IMR-90 (cell line): ENCODE data around the gene CTNNAL1. TPM values are rescaled to one million over a fixed set of nuclear protein-coding genes. Genes with fewer than 3 reads are reported as not detected.

Source experiments
- ATAC-seq: fragments of 200-7000 bp; cut with Tn5 transposase; 2 replicates; pipeline ENCODE4 v1.9.1; 2020; ENCODE audit warnings: low read depth, mild to moderate bottlenecking, moderate library complexity
- BruUV-seq: library from RNA; stranded (reverse); fragments of 400-500 nt; replicated peaks from 2 replicates; lab custom pipeline; 2021; lab: Mats Ljungman, UMichigan
- CTCF ChIA-PET: fragments of 300-600 bp; formaldehyde crosslinking; extraction: SDS; loops from one replicate; lab custom pipeline; 2021; ENCODE audit warnings: antibody characterized with exemption; lab: Yijun Ruan, JAX
- POLR2A ChIA-PET: fragments of 300-600 bp; sonication (Branson Sonifier 250); formaldehyde crosslinking; loops from one replicate; lab custom pipeline; 2022; ENCODE audit warnings: antibody characterized with exemption; ENCODE audit not compliant: unreplicated experiment; lab: Charles Lee
- DNase-seq: peaks from one replicate; pipeline ENCODE4 v3.0.0; 2013
- H2AFZ ChIP-seq: replicated peaks from 2 replicates; pipeline ENCODE3; 2013; ENCODE audit warnings: low read length, mild to moderate bottlenecking; ENCODE audit not compliant: poor library complexity
- H2AK5ac ChIP-seq: 2 replicates; pipeline ENCODE4 v1.6.1; 2013; ENCODE audit warnings: low read depth, low read length, inconsistent platforms
- H2AK9ac ChIP-seq: replicated peaks from 2 replicates; pipeline ENCODE3; 2013; ENCODE audit warnings: mild to moderate bottlenecking, low read depth, low read length, moderate library complexity; ENCODE audit not compliant: poor library complexity
- H2BK120ac ChIP-seq: 2 replicates; pipeline ENCODE4 v1.6.1; 2013; ENCODE audit warnings: low read depth, low read length, inconsistent platforms
- H2BK15ac ChIP-seq: 3 replicates; pipeline ENCODE4 v1.6.1; 2013; ENCODE audit warnings: low read depth, low read length, inconsistent platforms
- H2BK20ac ChIP-seq: 2 replicates; pipeline ENCODE4 v1.6.1; 2013; ENCODE audit warnings: low read depth, mild to moderate bottlenecking, inconsistent platforms, low read length, moderate library complexity
- H2BK5ac ChIP-seq: 2 replicates; pipeline ENCODE4 v1.6.1; 2013; ENCODE audit warnings: mild to moderate bottlenecking, low read depth, low read length, inconsistent platforms; ENCODE audit not compliant: poor library complexity, severe bottlenecking
- H3K14ac ChIP-seq: replicated peaks from 2 replicates; pipeline ENCODE4 v1.6.1; 2013; ENCODE audit warnings: low read depth, low read length, inconsistent platforms
- H3K18ac ChIP-seq: 2 replicates; pipeline ENCODE4 v1.6.1; 2013; ENCODE audit warnings: low read depth, low read length, control low read depth
- H3K23ac ChIP-seq: 2 replicates; pipeline ENCODE4 v1.6.1; 2013; ENCODE audit warnings: low read depth, low read length, inconsistent platforms
- H3K27ac ChIP-seq: 2 replicates; pipeline ENCODE4 v1.5.1; 2013; ENCODE audit warnings: mild to moderate bottlenecking, control low read depth, low read length; ENCODE audit not compliant: insufficient read depth
- H3K27me3 ChIP-seq: 2 replicates; pipeline ENCODE4 v1.6.1; 2013; ENCODE audit warnings: low read length; ENCODE audit not compliant: control insufficient read depth, insufficient read depth
- H3K36me3 ChIP-seq: 2 replicates; pipeline ENCODE4 v1.6.1; 2013; ENCODE audit warnings: low read length, mixed read lengths; ENCODE audit not compliant: control insufficient read depth, insufficient read depth
- H3K4ac ChIP-seq: 2 replicates; pipeline ENCODE4 v1.6.1; 2013; ENCODE audit warnings: low read depth, low read length, inconsistent platforms
- H3K4me1 ChIP-seq: 2 replicates; pipeline ENCODE4 v1.6.1; 2013; ENCODE audit warnings: low read length, mixed read lengths; ENCODE audit not compliant: control insufficient read depth, insufficient read depth
- H3K4me2 ChIP-seq: 2 replicates; pipeline ENCODE4 v1.6.1; 2013; ENCODE audit warnings: low read depth, mild to moderate bottlenecking, control low read depth, low read length, moderate library complexity
- H3K4me3 ChIP-seq: 2 replicates; pipeline ENCODE4 v1.5.1; 2013; ENCODE audit warnings: low read depth, mild to moderate bottlenecking, control low read depth, low read length, moderate library complexity; ENCODE audit not compliant: insufficient read depth
- H3K56ac ChIP-seq: 2 replicates; pipeline ENCODE4 v1.6.1; 2013; ENCODE audit warnings: low read length, inconsistent platforms; ENCODE audit not compliant: insufficient read depth; ENCODE audit errors: extremely low read depth
- H3K79me1 ChIP-seq, 2 experiments: 2 replicates each; pipeline ENCODE4 v1.6.1; 2013; ENCODE audit warnings: low read length in 2 of 2, inconsistent platforms in 1 of 2, low read depth in 1 of 2
- H3K9ac ChIP-seq: 2 replicates; pipeline ENCODE4 v1.6.1; 2013; ENCODE audit warnings: low read depth, low read length, control low read depth
- H3K9me1 ChIP-seq: 2 replicates; pipeline ENCODE4 v1.6.1; 2013; ENCODE audit warnings: low read length, inconsistent platforms; ENCODE audit not compliant: insufficient read depth
- H3K9me3 ChIP-seq: 2 replicates; pipeline ENCODE4 v1.6.1; 2013; ENCODE audit warnings: low read length; ENCODE audit not compliant: control insufficient read depth, insufficient read depth
- H4K20me1 ChIP-seq: 2 replicates; pipeline ENCODE4 v1.6.1; 2013; ENCODE audit warnings: low read length, inconsistent platforms; ENCODE audit not compliant: insufficient read depth
- H4K5ac ChIP-seq: 2 replicates; pipeline ENCODE4 v1.6.1; 2013; ENCODE audit warnings: mild to moderate bottlenecking, low read depth, low read length, control low read depth
- H4K8ac ChIP-seq, 2 experiments: 2 replicates each; pipeline ENCODE4 v1.6.1; 2013; ENCODE audit warnings: low read depth in 2 of 2, low read length in 2 of 2, control low read depth in 1 of 2, inconsistent platforms in 1 of 2
- H4K91ac ChIP-seq: 2 replicates; pipeline ENCODE4 v1.6.1; 2013; ENCODE audit warnings: low read depth, low read length, inconsistent platforms; ENCODE audit not compliant: insufficient read depth
- CHD1 ChIP-seq: IDR thresholded peaks from 2 replicates; pipeline ENCODE4 v1.6.1; 2012; ENCODE audit warnings: low read depth, low read length, improper control_type of control experiment
- FOS ChIP-seq: fragments of 150-350 bp; IDR thresholded peaks from 2 replicates; pipeline ENCODE4 v1.6.1; 2016; ENCODE audit warnings: low read depth, low read length
- MAZ ChIP-seq: IDR thresholded peaks from 2 replicates; pipeline ENCODE4 v1.6.1; 2012; ENCODE audit warnings: low read depth, mild to moderate bottlenecking, low read length, improper control_type of control experiment, moderate library complexity, borderline replicate concordance
- MXI1 ChIP-seq: IDR thresholded peaks from 2 replicates; pipeline ENCODE4 v1.6.1; 2012; ENCODE audit warnings: low read depth, mild to moderate bottlenecking, low read length, moderate library complexity, borderline replicate concordance
- WGBS, 2 experiments: methylation state at CpG; one replicate each; pipeline versions ENCODE4 v1.1.5 to v1.1.7; 2013; ENCODE audit warnings: missing lambda C conversion rate in 2 of 2; ENCODE audit not compliant: insufficient read length in 1 of 2; ENCODE audit errors: extremely low coverage in 2 of 2; 5-methylcytosine and 5-hydroxymethylcytosine counted together
- dilution Hi-C: fragments of 300-500 bp; cut with HindIII; formaldehyde crosslinking; loops from one replicate; pipeline ENCODE4 v1.14.3; 2018; ENCODE audit warnings: low sequenced_read_pairs; ENCODE audit not compliant: unreplicated experiment
- in situ Hi-C: fragments of 300-500 bp; cut with MboI; formaldehyde crosslinking; loops from 3 replicates; pipeline ENCODE4 v1.14.3; 2019; ENCODE audit warnings: low sequenced_read_pairs, inconsistent platforms, mixed read lengths
- intact Hi-C: fragments of 100-400 bp; cut with micrococcal nuclease; formaldehyde crosslinking; loops from 2 replicates; pipeline ENCODE4 v1.10.0; 2022
- polyA plus RNA-seq, 3 experiments: library from polyadenylated mRNA; depleted of rRNA; stranded (reverse); fragments of >200 nt; gene quantifications; 2 replicates each; pipeline ENCODE4 v1.2.3, GENCODE V29; 2012; ENCODE audit warnings: low replicate concordance in 1 of 3
- total RNA-seq: library from RNA; depleted of rRNA; stranded (reverse); fragments of >200 nt; gene quantifications from 2 replicates; pipeline ENCODE4 v1.2.3, GENCODE V29; 2012
- TF ChIP-seq, protein P1 (sequence below): fragments of 150-350 bp; IDR thresholded peaks from 2 replicates; pipeline ENCODE4 v1.6.1; 2017; ENCODE audit warnings: mild to moderate bottlenecking, antibody characterized with exemption, low read length, low read depth

Gene CTNNAL1
- total and polyA plus RNA-seq, 2 of the 4 experiments (the other 2 are of a cell fraction), result 72.3 to 131 TPM

- Histone ChIP-seq H4K5ac (peak within 1 kb of the TSS; percentile 94), H2BK120ac (peak within 1 kb of the TSS; percentile 98), H4K20me1 (no peaks in the 10 kb centered on the region; the same call in 1 of the 2 replicates), H3K27ac (peak within 1 kb of the TSS; percentile 92), H3K27me3 (no peaks in the 10 kb centered on the region), H3K4ac (peak within 1 kb of the TSS; percentile 96), H3K79me1 (peaks cover 13 to 37% of the 10 kb centered on the region in 2 experiments), H3K4me2 (peak within 1 kb of the TSS; percentile 94), H2AK9ac (peak within 1 kb of the TSS; percentile 92), H2AK5ac (peak within 1 kb of the TSS; percentile 38; the same call in 1 of the 2 replicates), H3K9ac (peak within 1 kb of the TSS; percentile 93), H3K14ac (peak within 1 kb of the TSS; percentile 98), H3K23ac (peak within 1 kb of the TSS; percentile 99), H2AFZ (peak within 1 kb of the TSS; percentile 100), H3K36me3 (peaks cover 2% of the 10 kb centered on the region), H3K9me3 (no peaks in the 10 kb centered on the region), H4K91ac (peak within 1 kb of the TSS; percentile 97), H2BK15ac (peak within 1 kb of the TSS; percentile 82; the same call in 1 of the 3 replicates), H2BK20ac (peak within 1 kb of the TSS; percentile 66), H3K9me1 (0 out of 2 replicates have a peak, but pooled peaks cover 4% of the 10 kb centered on the region), H3K4me1 (no peaks in the 10 kb centered on the region; the same call in 1 of the 2 replicates), H3K4me3 (peak within 1 kb of the TSS; percentile 95), H2BK5ac (peak within 1 kb of the TSS; percentile 96), H3K18ac (peak within 1 kb of the TSS; percentile 91), H4K8ac (peak within 1 kb of the TSS; percentile 84 to 99), H3K56ac (peak within 1 kb of the TSS; percentile 76)
- dilution Hi-C loops (no loop called here), intact Hi-C loops (loop anchor here (5.0 kb wide), 1 partner anchor 388 kb away; the partner anchor contains the start of gene EPB41L4B), in situ Hi-C loops (no loop called here)
- ChIA-PET CTCF (no interaction called here), POLR2A (interaction anchor here (0.6 kb wide), 1 partner anchor 13 kb away, joined by 4 read pairs; no protein-coding TSS in a partner anchor)
- BruUV-seq, result no TSS peak
- TF ChIP-seq MAZ (peak; percentile 11; the same call in 1 of the 2 replicates), FOS (no peak), MXI1 (peak; percentile 90), CHD1 (no peak)
- TF ChIP-seq, protein P1, sequence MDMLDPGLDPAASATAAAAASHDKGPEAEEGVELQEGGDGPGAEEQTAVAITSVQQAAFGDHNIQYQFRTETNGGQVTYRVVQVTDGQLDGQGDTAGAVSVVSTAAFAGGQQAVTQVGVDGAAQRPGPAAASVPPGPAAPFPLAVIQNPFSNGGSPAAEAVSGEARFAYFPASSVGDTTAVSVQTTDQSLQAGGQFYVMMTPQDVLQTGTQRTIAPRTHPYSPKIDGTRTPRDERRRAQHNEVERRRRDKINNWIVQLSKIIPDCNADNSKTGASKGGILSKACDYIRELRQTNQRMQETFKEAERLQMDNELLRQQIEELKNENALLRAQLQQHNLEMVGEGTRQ, result no peak
- peak; percentile 81 for DNase-seq
- 2% methylated on average over 24 of the region's 47 CpGs; no CpG with 5 or more reads in 1 of the 2 experiments for WGBS, 2 experiments
- peak; percentile 91 for ATAC-seq
Observed at GRCh38 chr9:108934323-108934893, 78.9 kb downstream of the CTNNAL1 start, which contains the start of gene ABITRAM. Gene ABITRAM (plus strand): TSS chr9:108934400. CDS start chr9:108934487, 87 bp downstream.
